NCI-H1092 (cell line): ENCODE data around the gene STAMBPL1.

Experiments used
- DNase-seq: peaks from one replicate; lab custom pipeline; 2025; lab: John Stamatoyannopoulos, UW

Gene STAMBPL1

GRCh38 chr10:88952647-88953111, 72.6 kb downstream of the STAMBPL1 start, which contains the start of gene ACTA2:
ACTA2 (minus strand) TSS chr10:88952773; CDS start chr10:88948930, 3,843 bp downstream.
- DNase-seq: no peak

GRCh38 chr10:88953662-88954061, 73.6 kb downstream of the STAMBPL1 start:
- DNase-seq: no peak

- DNase-seq: no peak
These were observed 74.5 kb downstream of the STAMBPL1 start for GRCh38 chr10:88954458-88955083.

GRCh38 chr10:88957381-88957780, 77.3 kb downstream of the STAMBPL1 start:
- DNase-seq: no peak

- no peak for DNase-seq
These were observed 78.7 kb downstream of the STAMBPL1 start for GRCh38 chr10:88958721-88959120.

- DNase-seq: no peak
These were observed 80.8 kb downstream of the STAMBPL1 start for GRCh38 chr10:88960802-88961201.

- no peak for DNase-seq
These were observed 81.2 kb downstream of the STAMBPL1 start for GRCh38 chr10:88961266-88961665.

- DNase-seq: no peak
These were observed 82.3 kb downstream of the STAMBPL1 start for GRCh38 chr10:88962336-88962735.

- DNase-seq: no peak
These were observed 83.3 kb downstream of the STAMBPL1 start for GRCh38 chr10:88963318-88963717.

- DNase-seq: no peak
These were observed 84.3 kb downstream of the STAMBPL1 start for GRCh38 chr10:88964360-88964759.

GRCh38 chr10:88964869-88965415, 84.9 kb downstream of the STAMBPL1 start:
- DNase-seq: no peak

- no peak for DNase-seq
These were observed 86.8 kb downstream of the STAMBPL1 start for GRCh38 chr10:88966797-88967196.

- DNase-seq: no peak
These were observed 88.3 kb downstream of the STAMBPL1 start for GRCh38 chr10:88968391-88968790.

GRCh38 chr10:88971221-88972061, 91.4 kb downstream of the STAMBPL1 start:
- DNase-seq: no peak
